OCI-LY7 (cell line): ENCODE data around the gene PTGR2. TPM values are rescaled to one million over a fixed set of nuclear protein-coding genes. Genes with fewer than 3 reads are reported as not detected.

Experiments used
- BruUV-seq: library from RNA; stranded (reverse); fragments of 400-500 nt; replicated peaks from 2 replicates; lab custom pipeline; 2021; lab: Mats Ljungman, UMichigan
- CTCF ChIA-PET: fragments of 300-600 bp; sonication (Branson Sonifier 250); formaldehyde crosslinking; loops from one replicate; lab custom pipeline; 2022; ENCODE audit warnings: antibody characterized with exemption; ENCODE audit not compliant: unreplicated experiment; lab: Charles Lee
- POLR2A ChIA-PET: fragments of 300-600 bp; sonication (Branson Sonifier 250); formaldehyde crosslinking; loops from one replicate; lab custom pipeline; 2022; ENCODE audit warnings: antibody characterized with exemption; lab: Charles Lee
- DNase-seq: peaks from one replicate; pipeline ENCODE4 v3.0.0-alpha.2; 2015; ENCODE audit warnings: low spot score
- H2AFZ ChIP-seq: fragments of 200-600 bp; sonication (generic), shearing (Covaris generic); 2 replicates; pipeline ENCODE4 v1.6.1; 2014; ENCODE audit warnings: mild to moderate bottlenecking, antibody characterized with exemption, low read length, moderate library complexity
- H3K27ac ChIP-seq: fragments of 200-600 bp; sonication (generic); 2 replicates; pipeline ENCODE4 v1.5.1; 2014; ENCODE audit warnings: mixed run types, low read depth, mild to moderate bottlenecking, moderate library complexity, low read length, inconsistent platforms; ENCODE audit not compliant: poor library complexity, severe bottlenecking
- H3K36me3 ChIP-seq: fragments of 200-600 bp; sonication (generic); 2 replicates; pipeline ENCODE4 v1.6.1; 2014; ENCODE audit warnings: mild to moderate bottlenecking, antibody characterized with exemption, low read length, moderate library complexity, mixed read lengths; ENCODE audit not compliant: insufficient read depth
- H3K4me1 ChIP-seq: fragments of 200-600 bp; sonication (generic); 2 replicates; pipeline ENCODE4 v1.5.1; 2014; ENCODE audit warnings: mild to moderate bottlenecking, low read length; ENCODE audit not compliant: insufficient read depth, poor library complexity, severe bottlenecking
- H3K4me2 ChIP-seq: fragments of 200-600 bp; sonication (generic); 2 replicates; pipeline ENCODE4 v1.6.1; 2014; ENCODE audit warnings: mild to moderate bottlenecking, low read length
- H3K4me3 ChIP-seq: fragments of 200-600 bp; sonication (generic); 2 replicates; pipeline ENCODE4 v1.5.1; 2014; ENCODE audit warnings: mild to moderate bottlenecking, low read depth, low read length; ENCODE audit not compliant: poor library complexity, severe bottlenecking
- H3K79me2 ChIP-seq: fragments of 200-600 bp; sonication (generic); 2 replicates; pipeline ENCODE4 v1.6.1; 2016; ENCODE audit warnings: low read depth, mild to moderate bottlenecking, low read length, moderate library complexity, mixed read lengths; ENCODE audit not compliant: insufficient read depth
- H3K9me2 ChIP-seq: fragments of 200-600 bp; sonication (generic); 2 replicates; pipeline ENCODE4 v1.6.1; 2016; ENCODE audit warnings: mild to moderate bottlenecking, low read length, mixed read lengths; ENCODE audit not compliant: insufficient read depth
- H3K9me3 ChIP-seq: fragments of 200-600 bp; sonication (generic); 2 replicates; pipeline ENCODE4 v1.6.1; 2014; ENCODE audit warnings: mild to moderate bottlenecking, mixed run types, low read length, mixed read lengths
- H4K20me1 ChIP-seq: fragments of 200-600 bp; sonication (generic); 2 replicates; pipeline ENCODE4 v1.6.1; 2014; ENCODE audit warnings: mild to moderate bottlenecking, antibody characterized with exemption, low read length, moderate library complexity, mixed read lengths; ENCODE audit not compliant: insufficient read depth
- CTCF ChIP-seq: fragments of 200-600 bp; sonication (generic); conservative IDR thresholded peaks from 2 replicates; pipeline ENCODE4 v1.5.1; 2014; ENCODE audit warnings: mild to moderate bottlenecking, antibody characterized with exemption, low read length, moderate library complexity, mixed read lengths
- EZH2phosphoT487 ChIP-seq: fragments of 200-600 bp; sonication (generic); IDR thresholded peaks from 2 replicates; pipeline ENCODE4 v1.6.1; 2018; ENCODE audit warnings: low read depth, borderline replicate concordance, mild to moderate bottlenecking, mixed run types, antibody characterized with exemption, low read length, moderate library complexity, mixed read lengths
- intact Hi-C: fragments of 100-400 bp; cut with micrococcal nuclease; formaldehyde crosslinking; loops from one replicate; pipeline ENCODE4 v1.10.0; 2022; ENCODE audit not compliant: unreplicated experiment
- total RNA-seq, 2 experiments: library from RNA; depleted of rRNA in 1 of 2; stranded (reverse); fragments of >200 nt in 1 of 2; shearing (Covaris generic) in 1 of 2; gene quantifications; 2 replicates each; pipeline ENCODE4 v1.2.3, GENCODE V29; 2014 to 2022

Gene PTGR2
- total RNA-seq, 2 experiments from 2014 or later, result 6.4 to 14.3 TPM

- DNase-seq, result no peak
- H4K20me1 ChIP-seq, result no peaks in the 10 kb centered on the region
- no peaks in the 10 kb centered on the region for H3K4me1 ChIP-seq
- TF ChIP-seq EZH2phosphoT487, result no peak
- no peak for TF ChIP-seq CTCF
- no peak overlapping the region for H3K4me3 ChIP-seq
- no peak overlapping the region for H3K4me2 ChIP-seq
- H3K9me3 ChIP-seq, result no peaks in the 10 kb centered on the region
- no peaks in the 10 kb centered on the region for H3K9me2 ChIP-seq
- ChIA-PET POLR2A (interaction anchor here (0.6 to 1.0 kb wide), 2 partner anchors 11 to 22 kb away, joined by 3 read pairs; no protein-coding TSS in a partner anchor), CTCF (no interaction called here)
- BruUV-seq, result no TSS peak
- no peaks in the 10 kb centered on the region for H3K36me3 ChIP-seq
- H2AFZ ChIP-seq, result no peak overlapping the region
- H3K79me2 ChIP-seq, result no peaks in the 10 kb centered on the region
- H3K27ac ChIP-seq, result no peak overlapping the region
- intact Hi-C loops, result no loop called here
These were observed 35.8 kb upstream of the PTGR2 start for GRCh38 chr14:73815849-73816248.

- POLR2A ChIA-PET, result interaction anchor here (1.0 kb wide), 1 partner anchor 21 kb away, joined by 3 read pairs; no protein-coding TSS in a partner anchor
- H3K79me2 ChIP-seq, result no peaks in the 10 kb centered on the region
- CTCF ChIA-PET, result no interaction called here
- TF ChIP-seq EZH2phosphoT487 (no peak), CTCF (no peak)
- no peaks in the 10 kb centered on the region for H3K9me2 ChIP-seq
- H3K36me3 ChIP-seq, result no peaks in the 10 kb centered on the region
- BruUV-seq, result no TSS peak
- no peak overlapping the region for H3K27ac ChIP-seq
- no peak overlapping the region for H3K4me3 ChIP-seq
- H3K4me1 ChIP-seq, result no peaks in the 10 kb centered on the region
- no peak overlapping the region for H3K4me2 ChIP-seq
- H2AFZ ChIP-seq, result no peak overlapping the region
- no peak for DNase-seq
- no peaks in the 10 kb centered on the region for H3K9me3 ChIP-seq
- intact Hi-C loops, result no loop called here
- H4K20me1 ChIP-seq, result no peaks in the 10 kb centered on the region
These were observed 35.2 kb upstream of the PTGR2 start for GRCh38 chr14:73816393-73816816.

GRCh38 chr14:73817020-73817655 lies 34.5 kb upstream of the PTGR2 start:
- no peaks in the 10 kb centered on the region for H3K79me2 ChIP-seq
- no peak overlapping the region for H3K27ac ChIP-seq
- no peaks in the 10 kb centered on the region for H3K36me3 ChIP-seq
- CTCF ChIA-PET, result no interaction called here
- H3K4me1 ChIP-seq, result no peaks in the 10 kb centered on the region
- H3K4me2 ChIP-seq, result no peak overlapping the region
- no peak overlapping the region for H2AFZ ChIP-seq
- H3K9me3 ChIP-seq, result no peaks in the 10 kb centered on the region
- no peak overlapping the region for H3K4me3 ChIP-seq
- DNase-seq, result no peak
- TF ChIP-seq CTCF, result no peak
- TF ChIP-seq EZH2phosphoT487, result no peak
- intact Hi-C loops, result no loop called here
- no peaks in the 10 kb centered on the region for H4K20me1 ChIP-seq
- H3K9me2 ChIP-seq, result no peaks in the 10 kb centered on the region
- POLR2A ChIA-PET, result interaction anchor here (0.5 to 1.0 kb wide), 3 partner anchors 20 to 244 kb away, joined by 3 to 6 read pairs (median 3); no protein-coding TSS in a partner anchor
- no TSS peak for BruUV-seq
